Left forelimb (tissue), 1 donor: Measurements from ENCODE around the gene NRTN.

Experiments used
- DNase-seq: peaks from one replicate; pipeline ENCODE4 v3.0.0-alpha.2; 2018; ENCODE audit warnings: low spot score

NRTN gene

GRCh38 chr19:5790559-5791520 is 14.0 kb upstream of the NRTN start, which contains the start of gene DUS3L:
TSS of gene DUS3L (minus strand) at chr19:5791163. CDS start at chr19:5791141, 22 bp downstream.
- DNase-seq = peak; percentile 96

- DNase-seq = no peak
Measured at GRCh38 chr19:5792224-5792623, 12.6 kb upstream of the NRTN start.

- DNase-seq = no peak
Measured at GRCh38 chr19:5793188-5793587, 11.7 kb upstream of the NRTN start.

- no peak for DNase-seq
Measured at GRCh38 chr19:5795382-5795919, 9.4 kb upstream of the NRTN start.

DNA sequence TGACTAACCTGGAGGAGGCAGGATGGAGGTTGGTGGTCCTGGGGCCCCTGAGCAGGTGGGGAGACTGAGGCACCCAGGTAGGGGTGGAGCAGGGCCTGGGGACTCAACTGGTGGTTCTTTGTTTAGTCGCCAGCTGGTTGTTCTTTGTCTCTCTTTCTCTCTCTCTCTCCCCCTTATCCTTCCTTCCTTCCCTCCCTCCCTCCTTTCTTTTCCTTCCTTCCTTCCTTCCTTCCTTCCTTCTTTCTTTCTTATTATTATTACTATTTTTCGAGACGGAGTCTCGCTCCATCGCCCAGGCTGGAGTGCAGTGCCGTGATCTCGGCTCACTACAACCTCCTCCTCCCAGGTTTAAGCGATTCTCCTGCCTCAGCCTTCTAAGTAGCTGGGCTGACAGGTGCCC is 6.6 kb upstream of the NRTN start:
- no peak for DNase-seq

DNA sequence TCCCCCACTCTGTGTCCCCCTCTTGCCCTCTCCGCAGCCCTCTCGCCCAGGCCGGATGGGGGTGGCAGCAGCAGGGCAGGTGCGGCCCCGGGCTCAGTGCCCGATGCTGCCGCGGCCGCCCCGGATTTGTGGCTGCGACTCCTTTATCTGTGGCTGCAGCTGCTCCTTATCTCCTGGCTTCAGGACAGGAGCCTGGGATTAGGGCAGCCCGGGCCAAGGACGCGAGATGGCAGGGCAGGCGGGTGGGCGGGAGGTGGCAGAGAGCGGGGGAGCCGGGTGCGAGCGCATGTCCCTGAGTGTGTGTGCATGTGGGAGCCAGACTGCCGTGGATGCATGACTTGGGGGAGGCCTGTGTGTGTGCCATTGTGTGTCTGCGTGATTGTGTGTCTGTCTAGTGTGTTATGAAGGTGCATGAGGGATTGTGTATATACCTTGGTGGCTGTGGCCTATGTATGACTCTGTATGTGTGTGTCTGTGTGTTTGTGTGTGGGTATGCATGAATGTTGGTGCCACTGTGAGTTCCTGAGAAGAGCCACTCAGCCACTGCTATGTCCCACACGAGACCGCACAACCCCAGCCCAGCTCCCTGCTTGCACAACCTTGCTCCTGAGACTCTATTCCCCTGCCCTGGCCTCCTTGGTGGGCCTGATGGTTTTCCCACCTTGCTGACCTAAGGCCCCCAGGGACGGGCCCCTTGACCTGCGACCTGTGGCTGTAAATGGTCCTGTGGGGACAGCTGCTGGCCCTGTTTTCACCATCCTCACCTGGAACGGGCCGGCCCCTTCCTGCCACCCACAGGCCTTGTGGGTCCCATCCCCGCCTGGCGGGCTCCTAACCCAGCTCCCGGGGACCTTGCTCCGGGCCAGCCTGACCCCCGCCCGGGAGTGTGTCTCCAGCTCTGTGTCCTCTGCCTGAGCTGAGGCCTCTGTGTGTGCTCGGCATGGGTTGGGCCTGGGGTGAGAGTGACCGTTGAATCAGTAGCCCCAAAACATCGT is 5.3 kb upstream of the NRTN start:
- no peak for DNase-seq

- DNase-seq = peak; percentile 60
Measured at GRCh38 chr19:5800361-5801270, 4.3 kb upstream of the NRTN start.

- peak; percentile 73 for DNase-seq
Measured at GRCh38 chr19:5801796-5802619, 2.9 kb upstream of the NRTN start.

DNA sequence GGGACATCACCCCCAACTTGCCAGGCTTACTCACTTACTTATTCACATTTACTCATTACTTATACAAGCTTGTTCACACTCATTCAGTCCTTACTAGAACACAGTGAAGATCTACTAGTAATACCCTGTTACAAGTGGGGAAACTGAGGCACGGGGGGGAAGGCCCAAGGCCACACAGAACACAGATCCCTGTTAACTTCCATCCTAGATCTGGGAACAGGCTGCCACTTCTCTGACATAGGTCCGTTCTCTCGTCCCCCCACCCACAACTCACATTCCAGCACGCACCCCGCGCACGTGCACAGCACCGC is 1.5 kb upstream of the NRTN start:
- DNase-seq = no peak

DNA sequence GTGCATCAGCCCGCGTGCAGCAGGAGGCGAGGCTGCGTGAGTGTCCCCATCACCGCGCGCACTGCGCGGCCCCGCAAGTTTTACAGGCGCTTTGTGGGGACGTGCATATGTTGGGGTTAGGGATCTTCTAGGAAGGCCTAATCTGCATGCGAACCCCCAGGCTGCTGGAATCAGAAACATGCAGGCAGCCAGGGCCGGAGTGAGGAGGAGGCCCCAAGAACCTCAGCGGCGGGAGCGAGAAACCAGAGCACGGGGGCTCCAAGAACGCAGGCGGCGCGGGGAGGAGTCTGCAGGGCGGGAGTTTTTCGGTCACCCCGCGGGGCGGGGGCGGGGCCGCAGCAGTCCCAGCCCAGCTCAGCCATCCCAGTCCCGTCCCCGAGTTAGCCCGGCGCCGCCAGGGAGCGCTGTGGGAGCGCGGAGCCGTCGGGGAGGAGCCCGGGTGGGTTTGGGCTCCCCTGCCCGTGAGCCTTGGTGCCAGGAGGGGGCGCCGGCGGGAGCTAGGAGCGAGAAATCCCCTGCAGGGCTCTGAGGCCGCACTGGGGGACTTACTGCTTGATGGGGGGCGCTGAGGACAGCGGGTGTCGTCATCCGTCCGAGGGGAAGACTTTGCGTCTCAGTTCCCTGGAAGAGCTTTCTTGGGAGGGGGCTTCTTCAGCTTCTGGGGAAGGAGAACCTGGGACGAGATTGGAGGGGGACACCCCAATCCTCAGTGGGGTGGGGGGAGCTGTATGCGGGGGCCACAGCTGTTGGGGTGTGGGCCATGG is 933 bp upstream of the NRTN start:
- DNase-seq = peak; percentile 95

- no peak for DNase-seq
Measured at GRCh38 chr19:5805462-5806132, 730 bp downstream of the NRTN start.

GRCh38 chr19:5806133-5806489 is 1.2 kb downstream of the NRTN start:
- DNase-seq = no peak

GRCh38 chr19:5806905-5807304 is 2.0 kb downstream of the NRTN start:
- no peak for DNase-seq

- no peak for DNase-seq
Measured at GRCh38 chr19:5808120-5808816, 3.4 kb downstream of the NRTN start.

GRCh38 chr19:5809053-5809452 is 4.2 kb downstream of the NRTN start:
- no peak for DNase-seq

- DNase-seq = no peak
Measured at GRCh38 chr19:5809469-5809868, 4.6 kb downstream of the NRTN start.

GRCh38 chr19:5811117-5811516 is 6.2 kb downstream of the NRTN start:
- no peak for DNase-seq

DNA sequence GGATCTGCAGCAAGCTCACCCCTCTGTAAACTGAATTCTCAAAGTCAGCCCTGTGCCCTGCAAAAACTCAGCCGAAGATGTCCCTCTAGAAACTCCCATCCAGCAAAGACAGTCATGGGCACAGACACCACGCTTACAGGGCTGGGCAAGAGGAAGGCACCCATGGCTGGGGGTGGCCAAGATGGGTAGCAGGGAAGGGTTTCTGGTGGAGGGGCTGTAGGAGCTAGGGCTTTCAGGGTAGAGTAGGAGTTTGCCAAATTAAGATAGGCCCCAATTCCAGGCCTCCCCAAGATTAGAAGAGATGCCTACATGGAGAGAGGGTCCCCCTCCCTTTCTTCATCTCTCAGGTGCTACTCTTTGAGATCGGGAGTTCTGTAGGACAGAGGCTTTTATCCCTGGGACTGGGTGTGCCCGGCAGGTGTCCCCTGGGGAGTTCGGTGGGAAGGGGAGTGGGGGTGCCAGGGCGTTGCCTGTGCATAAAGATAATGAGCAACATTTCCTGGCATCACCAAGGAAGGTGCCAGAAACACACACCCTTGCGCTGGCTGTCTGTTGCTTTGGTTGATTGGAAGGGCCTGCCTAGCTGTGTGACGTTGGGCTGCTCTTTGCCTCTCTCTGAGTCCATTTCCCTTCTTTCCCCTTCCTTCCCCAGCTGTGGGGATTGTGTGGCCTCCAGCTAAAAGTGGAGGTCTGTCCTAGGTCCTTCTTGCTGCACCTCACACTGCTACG is 9.4 kb downstream of the NRTN start:
- DNase-seq = no peak
